B cell (primary cell): ENCODE measurements around the gene CERK.

Source experiments
- EZH2 ChIP-seq: IDR thresholded peaks from 2 replicates; pipeline ENCODE4 v1.6.1; 2012; ENCODE audit warnings: borderline replicate concordance, low read depth, mild to moderate bottlenecking, moderate library complexity, low read length; ENCODE audit not compliant: insufficient read depth, poor library complexity, severe bottlenecking
- TF ChIP-seq, protein P1 (sequence below): fragments of 200-600 bp; IDR thresholded peaks from one replicate; pipeline ENCODE4 v1.8.0; 2022; ENCODE audit warnings: antibody characterized with exemption, mild to moderate bottlenecking

DNA sequence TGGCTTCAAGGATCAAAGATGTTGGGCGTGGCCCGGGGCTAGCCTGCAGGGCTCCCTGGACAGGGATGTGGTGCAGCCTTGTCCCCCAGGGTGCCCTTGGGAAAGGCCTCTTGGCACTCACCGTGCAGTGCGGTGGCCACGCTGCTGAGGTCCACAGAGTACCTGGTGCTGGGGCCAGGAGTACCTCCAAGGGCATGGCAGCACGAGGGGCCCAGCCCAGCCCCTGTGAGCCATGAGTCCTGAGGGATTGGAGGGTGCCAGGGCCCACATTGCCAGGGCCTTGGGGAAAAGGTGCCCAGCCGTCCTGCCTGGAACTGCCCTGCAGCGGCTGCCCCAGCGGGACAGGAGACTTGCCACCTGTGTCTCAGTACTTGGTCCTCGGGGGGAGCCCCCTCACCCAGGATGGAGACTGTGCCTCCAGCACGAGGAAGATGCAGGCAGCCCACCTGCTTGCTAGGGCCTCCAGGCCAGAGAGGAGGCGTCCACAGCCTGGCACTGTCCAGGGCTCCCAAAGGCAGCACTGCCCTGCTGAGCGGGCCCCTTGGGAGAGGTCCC is 73.7 kb downstream of the CERK start:
- TF ChIP-seq, protein P1, sequence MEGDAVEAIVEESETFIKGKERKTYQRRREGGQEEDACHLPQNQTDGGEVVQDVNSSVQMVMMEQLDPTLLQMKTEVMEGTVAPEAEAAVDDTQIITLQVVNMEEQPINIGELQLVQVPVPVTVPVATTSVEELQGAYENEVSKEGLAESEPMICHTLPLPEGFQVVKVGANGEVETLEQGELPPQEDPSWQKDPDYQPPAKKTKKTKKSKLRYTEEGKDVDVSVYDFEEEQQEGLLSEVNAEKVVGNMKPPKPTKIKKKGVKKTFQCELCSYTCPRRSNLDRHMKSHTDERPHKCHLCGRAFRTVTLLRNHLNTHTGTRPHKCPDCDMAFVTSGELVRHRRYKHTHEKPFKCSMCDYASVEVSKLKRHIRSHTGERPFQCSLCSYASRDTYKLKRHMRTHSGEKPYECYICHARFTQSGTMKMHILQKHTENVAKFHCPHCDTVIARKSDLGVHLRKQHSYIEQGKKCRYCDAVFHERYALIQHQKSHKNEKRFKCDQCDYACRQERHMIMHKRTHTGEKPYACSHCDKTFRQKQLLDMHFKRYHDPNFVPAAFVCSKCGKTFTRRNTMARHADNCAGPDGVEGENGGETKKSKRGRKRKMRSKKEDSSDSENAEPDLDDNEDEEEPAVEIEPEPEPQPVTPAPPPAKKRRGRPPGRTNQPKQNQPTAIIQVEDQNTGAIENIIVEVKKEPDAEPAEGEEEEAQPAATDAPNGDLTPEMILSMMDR = no peak
- TF ChIP-seq EZH2 = no peak
